ENCODE measurements around the gene HEYL. TPM values are rescaled to one million over a fixed set of nuclear protein-coding genes. Genes with fewer than 3 reads are reported as not detected.

HEYL gene
- total and polyA plus RNA-seq, 9 of the 15 experiments (the other 6 are each of a cell fraction or from before 2014, with no cell fraction given), result 0.13 to 0.89 (median 0.25) TPM

GRCh38 chr1:39657923-39658485 is 18.6 kb upstream of the HEYL start (continued):
- TF ChIP-seq ZEB2 (IDR thresholded peaks at IDR 0.05) (no peak), FOXP1 (CRISPR knock-in tag; IDR thresholded peaks at IDR 0.05) (no peak), MXI1 (IDR thresholded peaks at IDR 0.05; ENCODE audit: low read depth, low read length) (no peak), DNMT1 (IDR thresholded peaks at IDR 0.05) (no peak), DACH1 (IDR thresholded peaks at IDR 0.05; ENCODE audit: partially characterized antibody) (no peak), ZNF263 (CRISPR knock-in tag; IDR thresholded peaks at IDR 0.05; ENCODE audit: borderline replicate concordance) (peak; percentile 26; the same call in 1 of the 2 replicates), BMI1 (IDR thresholded peaks at IDR 0.05; ENCODE audit: low read length) (no peak), HCFC1 (IDR thresholded peaks at IDR 0.05; ENCODE audit: low read depth, low read length) (0 out of 2 replicates have a peak, but pooled peaks have one; percentile 40), ZC3H8 (IDR thresholded peaks at IDR 0.05) (no peak), RCOR1 (IDR thresholded peaks at IDR 0.05; ENCODE audit: borderline replicate concordance in 1 of 2, low read depth in 2 of 2, low read length in 2 of 2) (0 out of 4 replicates have a peak, but pooled peaks of 1 of the 2 experiments have one; percentile 32), NR4A1 (CRISPR knock-in tag; IDR thresholded peaks at IDR 0.05) (no peak), NR4A1 (tag; IDR thresholded peaks at IDR 0.05) (no peak), GABPB1 (CRISPR knock-in tag; IDR thresholded peaks at IDR 0.05) (no peak), ZC3H4 (CRISPR knock-in tag; IDR thresholded peaks at IDR 0.05; ENCODE audit: borderline replicate concordance) (no peak), RAD21 (CRISPR knock-in tag; conservative IDR thresholded peaks at IDR 0.05 in 1 of 2, IDR thresholded peaks at IDR 0.05 in 1 of 2) (peak; percentile 61 to 79), EHMT2 (IDR thresholded peaks at IDR 0.05) (peak; percentile 66; the same call in 1 of the 2 replicates), CBX5 (IDR thresholded peaks at IDR 0.05; ENCODE audit: borderline replicate concordance, low read depth) (no peak), ZC3H11A (IDR thresholded peaks at IDR 0.05; ENCODE audit: low read depth, low read length) (no peak), ELF4 (CRISPR knock-in tag; IDR thresholded peaks at IDR 0.05) (peak; percentile 61; the same call in 1 of the 2 replicates), ZNF384 (IDR thresholded peaks at IDR 0.05; ENCODE audit: low read depth, low read length) (no peak)
- TF ChIP-seq, protein P1, sequence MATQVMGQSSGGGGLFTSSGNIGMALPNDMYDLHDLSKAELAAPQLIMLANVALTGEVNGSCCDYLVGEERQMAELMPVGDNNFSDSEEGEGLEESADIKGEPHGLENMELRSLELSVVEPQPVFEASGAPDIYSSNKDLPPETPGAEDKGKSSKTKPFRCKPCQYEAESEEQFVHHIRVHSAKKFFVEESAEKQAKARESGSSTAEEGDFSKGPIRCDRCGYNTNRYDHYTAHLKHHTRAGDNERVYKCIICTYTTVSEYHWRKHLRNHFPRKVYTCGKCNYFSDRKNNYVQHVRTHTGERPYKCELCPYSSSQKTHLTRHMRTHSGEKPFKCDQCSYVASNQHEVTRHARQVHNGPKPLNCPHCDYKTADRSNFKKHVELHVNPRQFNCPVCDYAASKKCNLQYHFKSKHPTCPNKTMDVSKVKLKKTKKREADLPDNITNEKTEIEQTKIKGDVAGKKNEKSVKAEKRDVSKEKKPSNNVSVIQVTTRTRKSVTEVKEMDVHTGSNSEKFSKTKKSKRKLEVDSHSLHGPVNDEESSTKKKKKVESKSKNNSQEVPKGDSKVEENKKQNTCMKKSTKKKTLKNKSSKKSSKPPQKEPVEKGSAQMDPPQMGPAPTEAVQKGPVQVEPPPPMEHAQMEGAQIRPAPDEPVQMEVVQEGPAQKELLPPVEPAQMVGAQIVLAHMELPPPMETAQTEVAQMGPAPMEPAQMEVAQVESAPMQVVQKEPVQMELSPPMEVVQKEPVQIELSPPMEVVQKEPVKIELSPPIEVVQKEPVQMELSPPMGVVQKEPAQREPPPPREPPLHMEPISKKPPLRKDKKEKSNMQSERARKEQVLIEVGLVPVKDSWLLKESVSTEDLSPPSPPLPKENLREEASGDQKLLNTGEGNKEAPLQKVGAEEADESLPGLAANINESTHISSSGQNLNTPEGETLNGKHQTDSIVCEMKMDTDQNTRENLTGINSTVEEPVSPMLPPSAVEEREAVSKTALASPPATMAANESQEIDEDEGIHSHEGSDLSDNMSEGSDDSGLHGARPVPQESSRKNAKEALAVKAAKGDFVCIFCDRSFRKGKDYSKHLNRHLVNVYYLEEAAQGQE (IDR thresholded peaks at IDR 0.05; ENCODE audit: borderline replicate concordance), result peak; percentile 58; the same call in 1 of the 2 replicates
- TF ChIP-seq, protein P1 (CRISPR knock-in tag; IDR thresholded peaks at IDR 0.05; ENCODE audit: low read depth), result no peak
- TF ChIP-seq, protein P2, sequence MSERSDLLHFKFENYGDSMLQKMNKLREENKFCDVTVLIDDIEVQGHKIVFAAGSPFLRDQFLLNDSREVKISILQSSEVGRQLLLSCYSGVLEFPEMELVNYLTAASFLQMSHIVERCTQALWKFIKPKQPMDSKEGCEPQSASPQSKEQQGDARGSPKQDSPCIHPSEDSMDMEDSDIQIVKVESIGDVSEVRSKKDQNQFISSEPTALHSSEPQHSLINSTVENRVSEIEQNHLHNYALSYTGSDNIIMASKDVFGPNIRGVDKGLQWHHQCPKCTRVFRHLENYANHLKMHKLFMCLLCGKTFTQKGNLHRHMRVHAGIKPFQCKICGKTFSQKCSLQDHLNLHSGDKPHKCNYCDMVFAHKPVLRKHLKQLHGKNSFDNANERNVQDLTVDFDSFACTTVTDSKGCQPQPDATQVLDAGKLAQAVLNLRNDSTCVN (CRISPR knock-in tag; IDR thresholded peaks at IDR 0.05), result peak; percentile 62; the same call in 1 of the 2 replicates

All from K562 (cell line).